ELR (cell line): ENCODE results near the gene CFAP298.

Source experiments
- DNase-seq: peaks from one replicate; pipeline ENCODE4 v3.0.0-alpha.2; 2015; ENCODE audit warnings: low read depth

The CFAP298 gene

DNA sequence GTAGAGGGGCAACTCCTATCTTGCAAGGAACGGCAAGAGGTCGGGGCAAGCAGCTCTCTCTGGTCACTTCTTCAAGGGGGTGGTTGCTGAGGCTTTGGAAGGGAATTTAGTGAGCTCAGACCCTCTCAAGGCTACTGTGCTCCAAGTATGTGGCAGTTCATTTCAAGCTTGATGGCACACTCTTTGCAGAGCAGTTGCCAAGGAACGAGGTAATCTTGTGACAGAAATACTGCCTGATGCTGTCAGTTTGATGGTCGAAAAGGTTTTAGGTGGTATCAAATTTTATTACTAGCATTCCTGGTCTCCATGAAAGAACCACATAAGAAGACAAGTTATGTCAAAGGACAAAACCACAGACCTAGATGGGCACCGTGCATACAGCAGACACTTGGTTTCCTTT lies 13.1 kb downstream of the CFAP298 start:
- no peak for DNase-seq

DNA sequence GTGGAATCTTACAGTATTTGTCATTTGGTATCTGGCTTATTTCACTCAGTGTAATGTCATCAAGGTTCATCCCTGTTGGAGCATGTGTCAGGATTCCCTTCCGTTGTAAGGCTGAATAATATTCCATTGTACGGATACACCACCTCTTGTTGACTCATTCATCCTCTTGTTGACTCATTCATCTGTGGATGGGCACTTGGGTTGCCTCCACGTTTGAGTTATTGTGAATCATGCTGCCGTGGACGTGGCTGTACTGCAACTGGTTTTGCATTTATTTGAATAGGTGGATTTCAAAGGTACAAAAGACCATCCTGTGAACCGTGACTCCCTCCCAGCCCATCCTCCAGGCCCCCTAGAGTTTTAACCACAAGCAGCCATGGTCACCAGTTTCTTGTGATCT lies 15.0 kb downstream of the CFAP298 start:
- peak; percentile 98 for DNase-seq

DNA sequence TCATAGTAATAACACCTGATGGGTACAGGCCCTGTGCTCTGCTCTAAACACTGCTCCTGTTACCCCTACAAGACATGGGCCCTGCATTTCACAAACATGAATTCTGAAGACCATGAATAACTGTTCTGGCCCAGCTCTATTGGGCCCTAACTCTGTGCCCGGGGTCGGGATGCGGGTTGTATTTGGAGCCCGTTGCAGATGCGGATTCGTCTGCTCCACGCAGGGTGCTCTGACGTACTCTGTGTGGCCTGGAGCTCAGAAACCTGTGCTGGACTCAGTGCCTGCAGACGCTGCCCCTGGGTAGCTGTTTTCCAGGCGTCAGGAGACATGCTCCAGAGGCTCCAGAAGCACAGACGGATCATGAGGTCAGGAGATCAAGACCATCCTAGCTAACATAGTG lies 16.7 kb downstream of the CFAP298 start:
- no peak for DNase-seq

DNA sequence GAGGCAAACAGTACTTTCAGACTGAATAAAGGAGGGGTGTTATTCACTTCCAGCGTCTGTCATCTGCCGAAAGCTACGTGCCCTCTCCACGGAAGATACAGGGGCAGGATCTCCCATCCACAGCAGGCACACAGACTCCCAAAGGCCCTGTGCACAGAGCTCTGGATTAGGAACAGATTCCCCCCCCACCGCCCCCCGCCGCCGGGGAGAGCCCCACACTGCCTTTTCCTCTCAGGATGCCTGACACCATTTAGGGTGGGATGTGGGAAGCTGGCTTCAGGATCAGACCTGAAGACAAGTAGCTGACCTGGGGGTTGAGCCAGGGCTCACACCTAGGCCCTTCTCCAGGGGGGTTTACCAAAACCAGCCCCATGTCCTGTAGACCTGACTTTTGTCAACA lies 18.5 kb downstream of the CFAP298 start:
- DNase-seq = no peak

DNA sequence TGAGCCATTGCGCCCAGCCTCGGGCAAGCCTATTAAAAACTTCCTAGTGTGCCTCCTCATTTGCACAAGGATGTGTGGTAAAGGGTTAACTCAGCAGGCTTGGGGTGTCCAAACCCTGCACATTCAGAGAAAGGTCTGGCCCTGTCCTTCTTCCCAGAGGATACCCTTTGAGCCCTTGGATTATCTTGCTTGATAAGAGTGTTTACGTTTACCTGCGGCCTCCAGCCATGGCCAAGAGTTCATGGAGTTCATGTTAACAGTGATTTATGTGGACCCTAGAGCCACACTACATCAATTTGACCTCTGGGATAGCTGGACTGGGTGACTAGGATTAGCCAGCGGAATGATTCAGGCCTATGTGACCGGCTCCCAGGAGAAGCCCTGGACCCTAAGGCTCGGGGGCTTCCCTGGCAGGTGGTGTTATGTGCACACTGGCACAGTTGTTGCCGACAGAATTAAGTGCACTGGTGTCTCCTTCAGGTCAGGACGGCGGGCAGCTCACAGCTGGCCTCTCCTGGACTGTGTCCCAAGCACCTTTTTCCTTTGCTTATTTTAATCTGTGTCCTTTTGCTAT lies 19.2 kb downstream of the CFAP298 start:
- DNase-seq = no peak

DNA sequence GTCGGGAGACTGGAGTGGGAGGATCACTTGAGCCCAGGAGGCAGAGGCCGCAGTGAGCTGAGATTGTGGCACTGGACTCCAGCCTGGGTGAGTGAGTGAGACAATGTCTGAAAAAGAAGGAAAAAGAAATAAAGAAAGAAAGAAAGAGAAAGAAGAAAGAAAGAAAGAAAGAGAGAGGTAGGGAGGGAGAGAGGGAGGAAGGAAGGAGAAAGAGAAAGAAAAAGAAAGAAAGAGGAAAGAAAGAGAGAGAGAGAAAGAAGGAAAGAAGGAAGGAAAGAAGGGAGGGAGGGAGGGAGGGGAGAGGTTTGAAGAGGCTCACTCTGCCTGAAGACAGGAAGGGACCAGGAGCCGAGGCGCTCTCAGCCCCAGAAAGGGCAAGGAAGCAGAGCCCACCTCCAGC lies 22.0 kb downstream of the CFAP298 start:
- no peak for DNase-seq

DNA sequence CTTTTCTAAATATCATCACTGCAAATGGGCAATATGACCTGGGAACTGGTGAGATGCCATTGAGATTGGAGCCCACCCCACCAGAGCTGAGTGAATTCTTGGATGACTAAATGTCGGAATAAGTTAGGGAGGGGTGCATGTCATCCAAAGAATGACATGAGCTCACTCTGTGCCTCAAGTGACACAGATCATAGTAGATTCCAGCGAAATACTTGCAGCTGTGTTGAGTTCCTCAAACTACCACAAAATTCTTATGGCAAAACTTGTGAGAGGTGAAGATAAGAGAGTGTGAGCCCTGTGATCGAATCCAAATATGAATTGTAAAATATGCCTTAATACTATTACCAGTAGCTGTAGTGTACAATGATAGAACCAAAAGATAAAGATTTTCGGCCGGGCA lies 24.5 kb downstream of the CFAP298 start:
- no peak for DNase-seq

- no peak for DNase-seq
Measured at GRCh38 chr21:32587120-32587519, 25.1 kb downstream of the CFAP298 start.

DNA sequence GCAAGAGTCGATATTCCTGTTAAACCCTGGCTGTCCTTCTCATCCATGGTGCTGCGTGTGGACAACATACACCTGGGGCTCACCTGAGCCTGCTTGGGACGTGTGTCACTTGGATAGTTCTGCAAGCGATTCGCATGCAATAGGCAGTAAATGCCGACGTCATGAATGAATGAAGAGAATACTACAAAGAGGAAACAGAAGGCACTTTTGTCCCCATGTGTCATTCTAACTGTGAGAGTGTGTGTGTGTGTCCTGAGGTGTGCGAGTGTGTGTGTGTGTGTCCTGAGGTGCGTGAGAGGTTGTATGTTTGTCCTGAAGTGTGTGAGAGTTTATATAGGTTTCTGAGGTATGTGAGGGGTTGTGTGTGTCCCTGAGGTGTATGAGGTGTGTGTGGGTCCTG lies 26.2 kb downstream of the CFAP298 start:
- DNase-seq = no peak

GRCh38 chr21:32585042-32585710 lies 27.0 kb downstream of the CFAP298 start, which contains the start of gene TCP10L:
Gene TCP10L, minus strand, starts transcription at chr21:32585523. Its CDS starts 1,219 bp downstream, at chr21:32584304.
- DNase-seq = no peak

GRCh38 chr21:32584472-32584871 lies 27.7 kb downstream of the CFAP298 start:
- no peak for DNase-seq

GRCh38 chr21:32581732-32582131 lies 30.4 kb downstream of the CFAP298 start:
- no peak for DNase-seq

DNA sequence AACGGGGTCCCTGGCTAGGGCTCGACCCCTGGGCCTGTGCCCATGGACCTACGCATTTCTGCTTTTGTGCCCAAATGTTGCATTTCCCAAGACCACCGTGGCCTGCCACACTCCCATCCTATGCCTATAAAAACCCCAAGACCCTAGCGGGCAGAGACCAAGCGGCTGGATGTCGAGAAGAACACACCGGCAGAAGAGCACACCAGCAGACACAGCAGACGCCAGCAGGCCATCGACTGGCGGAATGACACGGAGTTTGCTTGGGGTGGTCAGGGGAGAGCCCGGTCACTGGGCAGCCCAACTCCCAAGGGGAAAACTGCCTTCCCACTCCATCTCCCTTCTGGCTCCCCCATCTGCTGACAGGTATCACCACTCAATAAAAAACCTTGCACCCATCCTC lies 31.2 kb downstream of the CFAP298 start:
- no peak for DNase-seq

DNA sequence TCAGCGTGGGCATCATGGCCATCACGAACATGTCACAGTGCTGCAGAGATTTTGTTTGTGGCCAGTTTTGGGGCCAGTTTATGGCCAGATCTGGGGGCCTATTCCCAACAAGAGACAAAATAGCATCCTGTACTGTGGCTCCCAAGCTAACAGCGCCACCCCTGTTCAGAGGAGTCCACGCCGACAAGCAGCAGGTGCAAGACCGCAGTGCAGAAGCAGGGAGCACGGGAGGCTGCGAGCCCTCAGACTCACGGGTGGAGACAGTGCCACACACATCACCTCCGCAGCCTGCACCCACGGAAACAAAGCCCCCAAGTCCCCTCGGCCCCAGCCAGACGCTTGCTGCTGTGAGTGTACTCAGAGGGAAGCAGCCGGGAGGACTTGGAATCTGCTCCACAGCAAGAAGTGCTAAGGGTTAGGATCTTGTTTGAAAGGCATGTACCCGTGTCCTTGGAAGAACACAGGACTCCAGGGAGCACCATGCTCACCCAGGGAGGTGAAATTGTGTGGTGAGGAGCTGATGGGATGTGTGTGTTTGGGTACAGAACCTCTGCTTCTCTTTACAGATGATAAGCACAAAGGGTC lies 34.0 kb downstream of the CFAP298 start:
- peak; percentile 34 for DNase-seq

GRCh38 chr21:32576011-32576410 lies 36.2 kb downstream of the CFAP298 start:
- DNase-seq = no peak

DNA sequence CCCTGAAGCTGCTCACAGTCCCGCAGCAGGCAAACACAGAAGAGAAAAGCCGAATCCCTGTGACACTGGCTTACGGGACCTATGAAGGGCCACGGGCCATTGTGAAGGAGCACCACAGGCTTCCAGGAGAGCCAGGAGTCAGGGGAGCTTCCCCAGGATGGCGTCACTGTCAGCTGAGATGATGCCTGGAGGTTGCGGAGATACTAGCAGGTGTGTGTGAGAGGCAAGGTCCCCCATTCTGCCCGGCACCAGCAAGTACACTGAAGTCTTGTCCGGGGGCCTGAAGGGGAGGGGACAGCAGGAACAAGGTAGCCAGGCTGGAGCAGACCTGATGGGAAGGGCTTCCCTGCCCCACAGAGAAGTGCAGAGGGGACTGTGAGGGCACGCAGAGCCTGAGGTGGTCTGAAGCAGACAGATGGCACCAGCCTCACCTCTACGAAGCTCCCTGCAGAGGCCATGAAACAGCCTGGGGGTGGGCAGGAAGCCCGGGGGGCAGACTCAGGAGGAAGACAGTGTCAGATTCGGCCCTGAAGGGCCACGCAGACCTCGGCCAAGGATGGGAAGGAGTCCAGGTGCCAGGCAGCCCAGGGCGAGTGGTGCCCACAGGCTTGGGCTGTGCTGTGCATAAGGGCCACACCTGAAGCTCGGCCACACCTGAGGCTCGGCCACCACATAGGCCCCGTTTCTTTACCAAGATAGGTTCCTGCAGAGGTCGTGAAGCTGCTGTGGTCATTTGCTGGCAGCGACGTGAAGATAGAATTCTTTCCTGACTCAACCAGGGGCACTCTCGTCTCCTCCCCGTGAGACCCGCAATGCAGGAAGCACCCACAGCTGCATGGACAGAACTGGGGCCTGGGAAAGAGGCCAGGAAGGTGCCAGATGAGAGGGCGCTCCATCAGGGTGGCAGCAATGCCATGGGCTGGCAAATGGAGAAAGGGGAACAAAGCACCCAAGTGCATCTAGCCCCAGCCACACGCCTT lies 36.9 kb downstream of the CFAP298 start:
- DNase-seq = no peak

- no peak for DNase-seq
Measured at GRCh38 chr21:32572574-32573420, 39.4 kb downstream of the CFAP298 start.

GRCh38 chr21:32570456-32570855 lies 41.7 kb downstream of the CFAP298 start:
- no peak for DNase-seq

DNA sequence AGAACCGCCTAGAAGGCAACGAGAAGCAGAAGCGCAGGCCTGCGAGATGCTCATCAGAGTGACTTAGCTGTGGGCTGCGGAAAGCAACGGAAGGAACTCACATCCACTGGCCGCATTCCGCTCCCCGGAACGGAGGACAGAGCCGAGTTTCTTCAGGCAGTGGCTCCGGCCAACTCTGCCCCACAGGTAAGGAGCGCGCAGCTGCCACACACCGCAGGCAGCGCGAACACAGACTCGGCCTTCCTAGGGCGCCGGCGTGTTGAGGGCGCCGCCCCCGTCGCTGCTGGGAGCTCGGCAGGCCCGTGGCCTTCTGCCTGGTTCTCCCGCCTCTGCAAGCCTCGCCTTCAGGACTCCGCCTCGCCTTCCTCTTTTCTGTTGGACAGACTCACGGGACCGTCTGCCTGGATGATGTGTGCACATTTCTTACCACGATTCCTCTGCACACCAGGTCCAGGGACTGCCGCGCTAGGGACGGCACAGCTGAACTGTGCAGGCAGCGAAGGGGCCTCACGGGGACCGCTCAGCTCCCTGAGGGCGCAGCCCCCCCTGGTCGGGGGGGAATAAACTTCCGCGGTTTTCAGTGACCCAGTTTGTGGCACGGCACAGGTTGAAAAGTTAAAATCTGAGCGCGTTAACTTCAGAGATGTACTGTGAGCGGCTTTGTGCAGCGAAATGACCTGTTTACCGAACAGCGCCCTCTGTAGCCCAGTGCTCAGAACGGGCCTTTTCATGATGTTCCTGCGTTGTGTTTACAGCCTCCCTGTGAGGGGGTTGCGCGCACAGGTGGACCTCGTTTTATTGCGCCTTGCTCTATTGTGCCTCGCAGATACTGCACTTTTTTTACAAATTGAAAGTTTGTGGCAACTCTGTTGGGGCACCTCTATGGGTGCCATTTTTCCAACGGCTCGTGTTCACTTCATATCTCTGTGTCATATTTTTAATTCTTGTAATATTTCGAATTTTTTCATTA lies 42.6 kb downstream of the CFAP298 start:
- peak; percentile 84 for DNase-seq

DNA sequence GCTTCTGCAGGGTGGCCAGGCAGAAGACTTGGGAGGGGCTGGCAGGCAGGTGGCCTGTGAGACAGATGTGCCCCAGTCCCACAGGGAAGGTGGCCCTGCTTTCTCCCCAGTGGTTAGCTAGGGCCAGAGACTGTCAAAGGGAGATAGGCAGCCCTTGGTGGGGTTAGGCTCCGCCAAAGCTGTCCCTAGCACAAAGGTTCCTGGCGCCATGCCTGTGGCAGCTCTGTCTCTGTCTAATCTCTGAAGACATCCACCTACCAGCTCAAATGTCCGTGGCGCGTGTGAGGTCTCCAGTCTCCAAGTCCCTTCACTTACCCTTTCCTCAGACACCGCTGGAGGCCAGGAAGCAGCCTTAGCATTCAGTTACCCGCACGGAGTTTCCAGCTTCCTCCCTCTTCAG lies 44.6 kb downstream of the CFAP298 start:
- DNase-seq = no peak
